ENCODE measurements around the gene EMP3. TPM values are rescaled to one million over a fixed set of nuclear protein-coding genes. Genes with fewer than 3 reads are reported as not detected.
"Not testable (repeated sequence)": the region's sequence is repeated elsewhere in the genome, so short reads cannot be mapped to it uniquely, and the experiment has no call there.

The EMP3 gene
- total RNA-seq, 1 donor from 2014 or later, result 253 TPM

DNA sequence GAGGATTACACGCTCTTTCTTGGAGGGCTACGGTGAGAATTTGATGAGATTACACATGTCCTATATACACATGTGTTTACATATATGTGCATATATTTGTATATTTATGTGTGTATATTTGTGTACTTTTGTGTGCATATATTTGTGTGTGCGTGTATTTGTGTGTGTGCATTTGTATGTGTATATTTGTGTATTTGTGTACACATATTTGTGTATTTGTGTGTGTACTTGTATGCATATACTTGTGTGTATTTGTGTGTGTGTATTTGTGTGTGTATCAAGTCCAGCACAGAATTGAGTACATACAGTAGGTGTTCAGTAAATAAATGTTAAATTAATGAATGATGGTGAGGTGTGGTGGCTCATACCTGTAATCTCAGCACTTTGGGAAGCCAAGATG lies 36.6 kb downstream of the EMP3 start:
- no peak overlapping the region for H3K4me3 Mint-ChIP-seq
- no peaks in the 10 kb centered on the region for H3K27me3 Mint-ChIP-seq (ENCODE audit: insufficient read depth)
- intact Hi-C loops (cut with micrococcal nuclease), result loop anchor here (2.0 to 10.0 kb wide), 4 partner anchors 130 to 1280 kb away; partner anchors contain the start of genes GYS1, NAPA, RRAS and RUVBL2
- H3K36me3 Mint-ChIP-seq (ENCODE audit: low read depth), result peaks cover 7% of the 10 kb centered on the region
- H3K9me3 Mint-ChIP-seq, result no peaks in the 10 kb centered on the region
- H3K27ac Mint-ChIP-seq, result no peak overlapping the region
- no peak for DNase-seq (ENCODE audit: low spot score)
- peaks cover 6% of the 10 kb centered on the region for H3K4me1 Mint-ChIP-seq (ENCODE audit: low read depth)

- Mint-ChIP-seq H3K4me1 (ENCODE audit: low read depth) (peaks cover 6% of the 10 kb centered on the region), H3K27me3 (ENCODE audit: insufficient read depth) (no peaks in the 10 kb centered on the region), H3K4me3 (peak overlapping the region; percentile 85), H3K27ac (peak overlapping the region; percentile 87), H3K9me3 (no peaks in the 10 kb centered on the region), H3K36me3 (ENCODE audit: low read depth) (peaks cover 7% of the 10 kb centered on the region)
- peak; percentile 86 for DNase-seq (ENCODE audit: low spot score)
- intact Hi-C loops (cut with micrococcal nuclease), result loop anchor here (1.0 to 10.0 kb wide), 7 partner anchors 52 to 1279 kb away; partner anchors contain the start of genes GYS1, NAPA, RPL18 and RRAS
These were observed 37.6 kb downstream of the EMP3 start for GRCh38 chr19:48362716-48363499.

- intact Hi-C loops (cut with micrococcal nuclease), result loop anchor here (1.0 to 10.0 kb wide), 7 partner anchors 52 to 1279 kb away; partner anchors contain the start of genes GYS1, NAPA, RPL18 and RRAS
- Mint-ChIP-seq H3K36me3 (ENCODE audit: low read depth) (peaks cover 5% of the 10 kb centered on the region), H3K4me3 (peak overlapping the region; percentile 85), H3K27me3 (ENCODE audit: insufficient read depth) (no peaks in the 10 kb centered on the region), H3K4me1 (ENCODE audit: low read depth) (peaks cover 6% of the 10 kb centered on the region), H3K27ac (peak overlapping the region; percentile 87), H3K9me3 (no peaks in the 10 kb centered on the region)
- DNase-seq (ENCODE audit: low spot score), result no peak
These were observed 38.1 kb downstream of the EMP3 start for GRCh38 chr19:48363500-48363809.

DNA sequence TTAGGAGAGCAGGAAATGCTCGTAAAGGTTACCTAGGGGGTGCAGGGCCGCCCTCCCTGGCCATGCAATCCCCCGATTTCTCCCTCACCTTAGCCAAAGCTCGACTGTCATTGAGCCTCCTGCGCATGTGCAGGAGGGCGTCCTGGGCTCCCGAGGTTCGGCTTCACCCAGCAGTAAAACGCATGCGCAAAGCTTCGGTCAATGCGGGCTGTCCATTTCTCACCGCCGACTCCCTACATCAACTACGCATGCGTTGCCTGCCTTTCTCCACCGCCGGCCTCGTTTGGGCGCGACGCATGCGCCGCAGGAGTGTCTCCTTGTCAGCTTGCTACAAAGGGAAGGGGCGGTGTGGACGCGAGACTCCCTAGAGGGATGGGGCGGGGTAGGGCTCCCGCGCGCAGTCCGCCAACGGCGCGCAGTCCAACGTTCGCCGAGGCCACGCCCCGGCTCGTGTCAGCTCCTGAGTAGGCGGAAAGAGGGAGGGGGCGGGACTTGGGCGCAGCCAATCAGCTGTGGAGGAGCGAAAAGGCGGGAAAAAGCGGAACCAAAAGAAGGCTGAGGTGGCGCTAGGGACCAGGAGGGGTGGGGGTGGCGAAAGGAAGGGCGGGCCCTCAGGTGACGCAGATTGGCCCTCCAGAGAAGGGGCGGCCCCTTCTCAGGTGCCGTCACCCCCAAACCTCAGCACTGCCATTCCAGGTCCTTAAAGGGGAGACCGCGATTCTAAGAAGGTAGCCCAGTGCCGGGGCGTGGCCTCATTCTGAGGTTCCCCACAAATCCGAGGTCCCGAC lies 38.7 kb downstream of the EMP3 start, which contains the start of the genes SYNGR4 and TMEM143:
TSS of gene SYNGR4 (plus strand) at position 558 of the 788 bp plus-strand sequence. CDS start 1,476 bp downstream, outside the sequence.
TSS of gene TMEM143 (minus strand) at position 131 of the 788 bp plus-strand sequence. CDS start at position 111, 20 bp downstream.
- Mint-ChIP-seq H3K36me3 (ENCODE audit: low read depth) (peaks cover 4% of the 10 kb centered on the region), H3K27ac (peak within 1 kb of the TSS; percentile 87), H3K9me3 (no peaks in the 10 kb centered on the region), H3K27me3 (ENCODE audit: insufficient read depth) (no peaks in the 10 kb centered on the region), H3K4me1 (ENCODE audit: low read depth) (peaks cover 6% of the 10 kb centered on the region), H3K4me3 (peak within 1 kb of the TSS; percentile 85)
- intact Hi-C loops (cut with micrococcal nuclease), result loop anchor here (1.0 to 10.0 kb wide), 17 partner anchors 27 to 1278 kb away; partner anchors contain the start of genes CYTH2, DBP, GRWD1 and GYS1
- DNase-seq (ENCODE audit: low spot score), result peak; percentile 98

DNA sequence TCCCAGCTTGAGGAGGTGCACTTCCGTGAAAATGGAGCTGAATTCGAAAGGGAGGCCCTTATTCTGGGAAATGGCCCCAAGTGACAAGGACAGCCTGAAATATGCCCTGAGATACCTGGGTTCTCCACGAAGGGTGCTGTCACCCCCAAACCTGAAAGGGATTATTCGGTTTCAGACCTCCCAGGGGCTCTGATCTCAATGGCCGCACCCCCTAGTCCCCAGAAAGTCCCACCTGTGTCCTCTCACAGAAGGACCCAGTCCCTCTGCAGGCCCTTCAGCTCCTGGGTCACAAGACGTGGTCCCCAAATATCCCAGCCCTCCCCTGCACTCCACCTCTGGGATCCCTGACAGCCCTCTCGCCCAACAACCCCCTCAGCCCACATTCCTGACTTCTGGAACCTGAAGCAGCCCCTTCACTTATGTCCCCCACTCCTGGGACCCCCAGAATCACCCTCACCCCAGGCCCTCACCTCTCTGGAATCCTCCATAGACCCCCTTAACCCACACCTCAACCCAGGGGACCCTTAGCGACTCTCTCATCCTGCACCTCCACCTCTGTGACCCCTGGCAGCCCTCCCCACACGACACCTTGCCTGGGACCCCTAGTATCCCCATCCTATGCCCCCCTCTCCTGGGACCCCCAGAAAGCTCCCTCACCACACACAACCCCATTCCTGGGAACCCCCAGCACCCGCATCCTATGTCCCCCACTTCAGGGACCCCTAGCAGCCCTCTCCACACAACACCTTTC lies 39.4 kb downstream of the EMP3 start:
- Mint-ChIP-seq H3K27me3 (ENCODE audit: insufficient read depth) (no peaks in the 10 kb centered on the region), H3K27ac (peak overlapping the region; percentile 87), H3K36me3 (ENCODE audit: low read depth) (peaks cover 4% of the 10 kb centered on the region), H3K4me1 (ENCODE audit: low read depth) (peaks cover 6% of the 10 kb centered on the region), H3K4me3 (peak overlapping the region; percentile 85), H3K9me3 (no peaks in the 10 kb centered on the region)
- DNase-seq (ENCODE audit: low spot score), result no peak
- intact Hi-C loops (cut with micrococcal nuclease), result loop anchor here (1.0 to 10.0 kb wide), 13 partner anchors 27 to 1278 kb away; partner anchors contain the start of genes CYTH2, DBP, GRWD1 and KDELR1

- H3K4me1 Mint-ChIP-seq (ENCODE audit: low read depth), result peaks cover 6% of the 10 kb centered on the region
- no peak overlapping the region for H3K27ac Mint-ChIP-seq
- H3K9me3 Mint-ChIP-seq, result no peaks in the 10 kb centered on the region
- peaks cover 4% of the 10 kb centered on the region for H3K36me3 Mint-ChIP-seq (ENCODE audit: low read depth)
- H3K4me3 Mint-ChIP-seq, result no peak overlapping the region
- H3K27me3 Mint-ChIP-seq (ENCODE audit: insufficient read depth), result no peaks in the 10 kb centered on the region
- no peak for DNase-seq (ENCODE audit: low spot score)
- intact Hi-C loops (cut with micrococcal nuclease), result loop anchor here (2.0 to 10.0 kb wide), 3 partner anchors 33 to 851 kb away; partner anchors contain the start of genes DBP and NAPA
These were observed 40.2 kb downstream of the EMP3 start for GRCh38 chr19:48365602-48366001.

DNA sequence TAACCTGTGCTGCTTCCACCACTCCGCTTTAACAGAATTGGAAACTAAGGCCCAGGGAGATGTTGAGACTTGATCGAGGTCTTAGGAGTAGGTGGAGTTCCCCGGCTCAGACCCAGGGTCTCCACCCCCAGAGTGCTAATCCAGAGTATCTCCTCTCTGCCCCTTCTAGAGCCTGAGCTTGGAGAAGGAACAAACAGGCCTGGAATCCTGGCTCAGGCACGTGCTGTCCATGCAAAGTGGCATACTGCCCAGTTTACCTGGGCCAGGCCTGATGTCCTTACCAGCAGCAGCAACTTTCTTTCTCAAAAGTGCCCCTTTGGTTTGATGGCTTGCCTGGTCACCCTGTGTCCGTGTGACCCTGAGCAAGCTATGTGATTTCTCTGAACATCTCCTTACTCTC lies 42.5 kb downstream of the EMP3 start:
- intact Hi-C loops (cut with micrococcal nuclease), result loop anchor here (10.0 kb wide), 1 partner anchor 853 kb away; the partner anchor contains the start of gene NAPA
- H3K27ac Mint-ChIP-seq, result no peak overlapping the region

DNA sequence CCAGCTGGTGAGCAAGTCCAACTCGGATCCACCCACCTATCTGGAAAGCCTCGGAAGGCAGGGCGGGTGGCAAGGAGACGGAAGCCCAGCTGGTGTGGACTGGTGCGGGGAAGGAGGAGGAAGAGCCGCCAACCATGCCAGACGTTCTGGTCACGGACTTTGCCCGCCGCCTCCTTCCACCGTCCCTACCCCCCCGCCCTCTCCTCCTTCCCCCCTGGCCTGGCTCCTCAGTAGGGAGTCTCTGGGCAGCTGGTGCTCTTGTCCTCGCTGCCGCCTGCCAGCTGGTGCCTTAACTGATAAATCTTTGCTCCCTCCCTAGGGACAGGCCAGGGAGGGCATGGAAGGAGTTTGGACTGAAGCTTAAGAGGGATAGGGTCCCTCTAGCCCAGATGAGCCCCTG lies 43.6 kb downstream of the EMP3 start:
- intact Hi-C loops (cut with micrococcal nuclease), result loop anchor here (10.0 kb wide), 1 partner anchor 854 kb away; the partner anchor contains the start of gene NAPA
- H3K4me3 Mint-ChIP-seq, result no peak overlapping the region
- H3K4me1 Mint-ChIP-seq (ENCODE audit: low read depth), result no peaks in the 10 kb centered on the region
- no peaks in the 10 kb centered on the region for H3K36me3 Mint-ChIP-seq (ENCODE audit: low read depth)
- H3K27me3 Mint-ChIP-seq (ENCODE audit: insufficient read depth), result no peaks in the 10 kb centered on the region
- H3K9me3 Mint-ChIP-seq, result no peaks in the 10 kb centered on the region
- no peak overlapping the region for H3K27ac Mint-ChIP-seq
- no peak for DNase-seq (ENCODE audit: low spot score)

More for the DNA sequence above, 42.5 kb downstream of the EMP3 start:
- Mint-ChIP-seq H3K4me3 (no peak overlapping the region), H3K4me1 (ENCODE audit: low read depth) (peaks cover 2% of the 10 kb centered on the region), H3K27me3 (ENCODE audit: insufficient read depth) (no peaks in the 10 kb centered on the region), H3K9me3 (no peaks in the 10 kb centered on the region), H3K36me3 (ENCODE audit: low read depth) (no peaks in the 10 kb centered on the region)
- DNase-seq (ENCODE audit: low spot score), result no peak

GRCh38 chr19:48370955-48371354 lies 45.6 kb downstream of the EMP3 start:
- H3K27ac Mint-ChIP-seq, result no peak overlapping the region

GRCh38 chr19:48371367-48371766 lies 46.0 kb downstream of the EMP3 start:
- H3K4me1 Mint-ChIP-seq (ENCODE audit: low read depth), result no peaks in the 10 kb centered on the region
- H3K4me3 Mint-ChIP-seq, result no peak overlapping the region
- no peak overlapping the region for H3K27ac Mint-ChIP-seq
- H3K27me3 Mint-ChIP-seq (ENCODE audit: insufficient read depth), result no peaks in the 10 kb centered on the region
- H3K9me3 Mint-ChIP-seq, result no peaks in the 10 kb centered on the region
- intact Hi-C loops (cut with micrococcal nuclease), result no loop called here
- no peaks in the 10 kb centered on the region for H3K36me3 Mint-ChIP-seq (ENCODE audit: low read depth)
- no peak for DNase-seq (ENCODE audit: low spot score)

More at GRCh38 chr19:48370955-48371354, 45.6 kb downstream of the EMP3 start:
- H3K4me3 Mint-ChIP-seq, result no peak overlapping the region
- DNase-seq (ENCODE audit: low spot score), result no peak
- no peaks in the 10 kb centered on the region for H3K4me1 Mint-ChIP-seq (ENCODE audit: low read depth)
- intact Hi-C loops (cut with micrococcal nuclease), result no loop called here
- H3K9me3 Mint-ChIP-seq, result no peaks in the 10 kb centered on the region
- H3K27me3 Mint-ChIP-seq (ENCODE audit: insufficient read depth), result no peaks in the 10 kb centered on the region
- H3K36me3 Mint-ChIP-seq (ENCODE audit: low read depth), result no peaks in the 10 kb centered on the region

DNA sequence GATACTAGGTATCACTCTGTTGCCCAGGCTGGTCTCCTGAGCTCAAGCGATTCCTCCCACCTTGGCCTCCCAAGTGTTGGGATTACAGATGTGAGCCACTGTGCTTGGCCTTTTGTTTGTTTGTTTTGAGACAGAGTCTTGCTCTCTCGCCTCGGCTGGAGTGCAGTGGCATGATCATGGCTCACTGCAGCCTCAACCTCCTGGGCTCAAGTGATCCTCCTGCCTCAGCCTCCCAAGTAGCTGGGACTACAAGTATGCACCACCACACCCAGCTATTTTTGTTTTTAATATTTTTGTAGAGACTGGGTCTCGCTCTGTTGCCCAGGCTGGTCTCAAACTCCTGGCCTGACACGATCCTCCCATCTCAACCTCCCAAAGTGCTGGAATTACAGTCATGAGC lies 46.4 kb downstream of the EMP3 start:
- intact Hi-C loops (cut with micrococcal nuclease); H3K36me3 Mint-ChIP-seq (ENCODE audit: low read depth); DNase-seq (ENCODE audit: low spot score); H3K9me3 Mint-ChIP-seq; H3K27ac Mint-ChIP-seq; H3K4me1 Mint-ChIP-seq (ENCODE audit: low read depth); H3K4me3 Mint-ChIP-seq; H3K27me3 Mint-ChIP-seq (ENCODE audit: insufficient read depth): not testable (repeated sequence)

DNA sequence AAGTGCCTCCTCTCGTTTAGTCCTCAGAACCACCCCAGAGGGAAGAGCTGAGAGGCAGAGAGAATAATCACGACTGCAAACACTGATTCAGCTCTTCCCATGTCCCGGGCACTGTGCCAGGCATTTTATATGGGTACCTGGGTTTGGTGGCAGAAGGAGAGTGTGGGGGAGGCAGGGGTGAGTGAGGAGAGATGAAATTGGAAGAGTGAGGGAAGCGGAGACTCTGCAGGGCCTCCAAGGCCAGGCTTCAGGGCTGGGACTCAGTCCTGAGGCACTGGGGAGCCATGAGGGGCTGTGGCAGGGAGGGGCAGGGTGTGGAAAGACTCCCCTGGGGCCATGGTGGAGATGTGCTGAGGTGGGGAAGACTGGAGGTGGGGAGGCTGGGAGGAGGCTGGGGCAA lies 47.6 kb downstream of the EMP3 start:
- no peaks in the 10 kb centered on the region for H3K27me3 Mint-ChIP-seq (ENCODE audit: insufficient read depth)
- no peaks in the 10 kb centered on the region for H3K9me3 Mint-ChIP-seq
- intact Hi-C loops (cut with micrococcal nuclease), result no loop called here
- no peaks in the 10 kb centered on the region for H3K4me1 Mint-ChIP-seq (ENCODE audit: low read depth)
- no peak overlapping the region for H3K4me3 Mint-ChIP-seq
- no peak overlapping the region for H3K27ac Mint-ChIP-seq
- no peaks in the 10 kb centered on the region for H3K36me3 Mint-ChIP-seq (ENCODE audit: low read depth)
- no peak for DNase-seq (ENCODE audit: low spot score)

Data from activated T-helper 1 cell treated with anti-CD3 and anti-CD28 coated beads, Interleukin-12 subunit alpha, Interleukin-12 subunit beta, Interleukin-2, Interleukin-4 antibody, amounts not matched to agents 30 ng/mL and 10 ng/mL and 1 ng/mL, durations not matched to agents 14 hours and 24 hours and 36 hours (primary cell).